ENCODE results near the gene IGF2BP3. TPM values are rescaled to one million over a fixed set of nuclear protein-coding genes. Genes with fewer than 3 reads are reported as not detected.

Gene IGF2BP3
- total RNA-seq = 48.2 TPM

DNA sequence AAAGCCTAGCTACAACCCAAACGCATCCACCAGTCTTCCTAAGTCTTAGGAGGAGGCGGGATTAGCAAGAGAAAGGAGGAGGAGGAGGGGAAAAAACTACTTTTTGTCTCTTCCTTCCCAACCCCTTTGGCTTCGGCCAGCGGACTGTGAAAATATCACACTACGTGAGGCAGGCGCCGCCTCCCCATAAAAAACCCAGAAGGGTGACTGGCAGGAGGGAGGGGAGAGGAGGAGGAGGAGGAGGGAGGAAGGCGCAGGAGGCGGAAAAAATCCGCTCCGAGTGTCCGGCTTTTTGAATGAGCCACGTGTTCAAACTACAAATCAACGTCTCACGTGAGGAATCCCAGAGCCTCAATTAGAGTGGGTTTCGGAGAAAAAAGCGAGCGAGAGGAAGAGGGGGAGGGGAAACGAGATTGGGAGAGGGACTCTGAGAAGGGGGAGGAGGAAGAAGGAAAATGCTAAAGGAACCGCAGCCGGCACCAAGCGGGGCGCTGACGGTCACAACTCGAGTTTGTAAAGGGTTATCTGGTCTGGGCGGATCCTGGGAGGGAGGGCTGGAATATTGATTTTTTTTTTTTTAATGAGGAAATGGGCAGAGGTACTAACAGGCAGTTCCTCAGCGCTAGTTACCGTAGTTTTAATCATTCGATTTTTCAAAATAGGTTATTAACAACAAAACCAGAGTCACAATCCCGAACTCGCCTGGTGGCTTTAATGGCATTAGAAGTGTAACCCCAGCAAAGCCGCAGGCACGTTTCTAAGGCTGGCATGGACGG lies at the start of gene IGF2BP3:
TSS of gene IGF2BP3 (minus strand) at position 162 of the 776 bp plus-strand sequence. CDS start 381 bp downstream, outside the sequence.

GRCh38 chr7:23298885-23299769 lies 171.2 kb downstream of the IGF2BP3 start, which contains the start of gene MALSU1:
Gene MALSU1, plus strand, starts transcription at chr7:23299339. Its CDS starts 14 bp downstream, at chr7:23299353.

Small RNAs within 50 kb of the gene (small RNA-seq; reads per million reads assigned to genes)
- gene AC079780.1 (0.18 reads per million), gene RF00019 (not detected), gene RNU7-143P (not detected), gene SNORD65C (0.10 reads per million)

Other genes with a start within 250 kb of the IGF2BP3 start
- 7.2 TPM for gene GPNMB, start 223.7 kb downstream of the IGF2BP3 start, total RNA-seq
- gene MALSU1, start 171.2 kb downstream of the IGF2BP3 start, total RNA-seq = 30.7 TPM
- gene TRA2A, start 61.5 kb upstream of the IGF2BP3 start, total RNA-seq = 63.4 TPM
- 47.7 TPM for gene CCDC126, start 126.9 kb upstream of the IGF2BP3 start, total RNA-seq
- 14.5 TPM for gene FAM221A, start 209.7 kb upstream of the IGF2BP3 start, total RNA-seq
- gene STK31, start 239.7 kb upstream of the IGF2BP3 start, total RNA-seq = 3.2 TPM